PC-9 (cell line): Measurements from ENCODE around the gene SLC2A4RG.

Source experiments
- EZH2 ChIP-seq: fragments of 200-600 bp; sonication (generic); IDR thresholded peaks from 2 replicates; pipeline ENCODE4 v1.8.0; 2017; ENCODE audit warnings: antibody characterized with exemption, low read depth
- TF ChIP-seq, protein P1 (sequence below): fragments of 200-600 bp; sonication (generic); conservative IDR thresholded peaks from 2 replicates; pipeline ENCODE4 v1.6.1; 2017; ENCODE audit warnings: mixed run types, antibody characterized with exemption, mild to moderate bottlenecking, moderate library complexity

DNA sequence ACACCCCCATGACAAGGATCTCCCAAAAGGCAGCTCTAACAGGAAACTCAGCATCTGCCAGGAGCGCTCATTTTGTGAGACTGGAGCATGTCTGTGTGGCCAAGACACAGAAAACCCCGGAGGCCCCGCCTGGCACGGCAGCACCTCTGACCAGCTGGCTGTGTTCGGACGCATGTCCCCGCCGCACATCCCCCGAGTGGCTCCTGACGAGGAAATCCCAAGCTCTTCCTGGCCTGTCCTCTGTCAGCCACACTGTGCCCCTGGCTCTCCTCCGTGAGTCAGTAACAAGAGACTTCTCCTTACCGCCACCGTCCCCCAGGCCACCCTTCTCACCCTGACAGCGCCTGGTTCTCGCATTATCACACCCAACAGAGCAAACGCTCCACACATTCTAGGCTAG is 14.4 kb downstream of the SLC2A4RG start:
- TF ChIP-seq, protein P1, sequence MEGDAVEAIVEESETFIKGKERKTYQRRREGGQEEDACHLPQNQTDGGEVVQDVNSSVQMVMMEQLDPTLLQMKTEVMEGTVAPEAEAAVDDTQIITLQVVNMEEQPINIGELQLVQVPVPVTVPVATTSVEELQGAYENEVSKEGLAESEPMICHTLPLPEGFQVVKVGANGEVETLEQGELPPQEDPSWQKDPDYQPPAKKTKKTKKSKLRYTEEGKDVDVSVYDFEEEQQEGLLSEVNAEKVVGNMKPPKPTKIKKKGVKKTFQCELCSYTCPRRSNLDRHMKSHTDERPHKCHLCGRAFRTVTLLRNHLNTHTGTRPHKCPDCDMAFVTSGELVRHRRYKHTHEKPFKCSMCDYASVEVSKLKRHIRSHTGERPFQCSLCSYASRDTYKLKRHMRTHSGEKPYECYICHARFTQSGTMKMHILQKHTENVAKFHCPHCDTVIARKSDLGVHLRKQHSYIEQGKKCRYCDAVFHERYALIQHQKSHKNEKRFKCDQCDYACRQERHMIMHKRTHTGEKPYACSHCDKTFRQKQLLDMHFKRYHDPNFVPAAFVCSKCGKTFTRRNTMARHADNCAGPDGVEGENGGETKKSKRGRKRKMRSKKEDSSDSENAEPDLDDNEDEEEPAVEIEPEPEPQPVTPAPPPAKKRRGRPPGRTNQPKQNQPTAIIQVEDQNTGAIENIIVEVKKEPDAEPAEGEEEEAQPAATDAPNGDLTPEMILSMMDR, result no peak
- no peak for TF ChIP-seq EZH2
